Neutrophil (primary cell): ENCODE results near the gene MPHOSPH10.

Source experiments
- H3K27ac ChIP-seq: fragments of 200-600 bp; sonication (generic); 2 replicates; pipeline ENCODE4 v1.5.1; 2016; ENCODE audit warnings: mild to moderate bottlenecking, moderate library complexity
- H3K27me3 ChIP-seq: fragments of 200-600 bp; sonication (generic); 2 replicates; pipeline ENCODE4 v1.6.0; 2016; ENCODE audit warnings: mild to moderate bottlenecking
- H3K36me3 ChIP-seq: fragments of 200-600 bp; sonication (generic); 2 replicates; pipeline ENCODE4 v1.5.1; 2017
- H3K4me1 ChIP-seq, 2 experiments: fragments of 200-600 bp in 1 of 2; sonication (generic) in 1 of 2; 1 replicate in 1 of 2; 2 replicates in 1 of 2; pipeline versions ENCODE4 v1.5.1 to v1.6.1; 2013 to 2016; ENCODE audit warnings: low read depth in 1 of 2, low read length in 1 of 2, mild to moderate bottlenecking in 1 of 2, moderate library complexity in 1 of 2; ENCODE audit not compliant: control insufficient read depth in 1 of 2, insufficient read depth in 1 of 2
- H3K4me3 ChIP-seq, 2 experiments: fragments of 200-600 bp in 1 of 2; sonication (generic) in 1 of 2; 1 replicate in 1 of 2; 2 replicates in 1 of 2; pipeline ENCODE4 v1.5.1; 2013 to 2016; ENCODE audit warnings: low read depth in 1 of 2, low read length in 1 of 2, mild to moderate bottlenecking in 1 of 2, moderate library complexity in 1 of 2
- H3K9me3 ChIP-seq: fragments of 200-600 bp; sonication (generic); 2 replicates; pipeline ENCODE4 v1.5.1; 2016
- TF ChIP-seq, protein P1 (sequence below): fragments of 200-600 bp; sonication (generic); IDR thresholded peaks from 2 replicates; pipeline ENCODE4 v1.5.1; 2016; ENCODE audit warnings: antibody characterized with exemption

MPHOSPH10 gene

GRCh38 chr2:71133603-71134002 is 3.2 kb downstream of the MPHOSPH10 start:
- H3K27ac ChIP-seq, result no peak overlapping the region
- no peaks in the 10 kb centered on the region for H3K9me3 ChIP-seq
- H3K4me3 ChIP-seq, result no peak overlapping the region
- H3K27me3 ChIP-seq, result no peaks in the 10 kb centered on the region
- peaks cover 23 to 24% of the 10 kb centered on the region in 2 experiments for H3K4me1 ChIP-seq
- H3K36me3 ChIP-seq, result peaks cover 27% of the 10 kb centered on the region
- TF ChIP-seq, protein P1, sequence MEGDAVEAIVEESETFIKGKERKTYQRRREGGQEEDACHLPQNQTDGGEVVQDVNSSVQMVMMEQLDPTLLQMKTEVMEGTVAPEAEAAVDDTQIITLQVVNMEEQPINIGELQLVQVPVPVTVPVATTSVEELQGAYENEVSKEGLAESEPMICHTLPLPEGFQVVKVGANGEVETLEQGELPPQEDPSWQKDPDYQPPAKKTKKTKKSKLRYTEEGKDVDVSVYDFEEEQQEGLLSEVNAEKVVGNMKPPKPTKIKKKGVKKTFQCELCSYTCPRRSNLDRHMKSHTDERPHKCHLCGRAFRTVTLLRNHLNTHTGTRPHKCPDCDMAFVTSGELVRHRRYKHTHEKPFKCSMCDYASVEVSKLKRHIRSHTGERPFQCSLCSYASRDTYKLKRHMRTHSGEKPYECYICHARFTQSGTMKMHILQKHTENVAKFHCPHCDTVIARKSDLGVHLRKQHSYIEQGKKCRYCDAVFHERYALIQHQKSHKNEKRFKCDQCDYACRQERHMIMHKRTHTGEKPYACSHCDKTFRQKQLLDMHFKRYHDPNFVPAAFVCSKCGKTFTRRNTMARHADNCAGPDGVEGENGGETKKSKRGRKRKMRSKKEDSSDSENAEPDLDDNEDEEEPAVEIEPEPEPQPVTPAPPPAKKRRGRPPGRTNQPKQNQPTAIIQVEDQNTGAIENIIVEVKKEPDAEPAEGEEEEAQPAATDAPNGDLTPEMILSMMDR, result no peak

DNA sequence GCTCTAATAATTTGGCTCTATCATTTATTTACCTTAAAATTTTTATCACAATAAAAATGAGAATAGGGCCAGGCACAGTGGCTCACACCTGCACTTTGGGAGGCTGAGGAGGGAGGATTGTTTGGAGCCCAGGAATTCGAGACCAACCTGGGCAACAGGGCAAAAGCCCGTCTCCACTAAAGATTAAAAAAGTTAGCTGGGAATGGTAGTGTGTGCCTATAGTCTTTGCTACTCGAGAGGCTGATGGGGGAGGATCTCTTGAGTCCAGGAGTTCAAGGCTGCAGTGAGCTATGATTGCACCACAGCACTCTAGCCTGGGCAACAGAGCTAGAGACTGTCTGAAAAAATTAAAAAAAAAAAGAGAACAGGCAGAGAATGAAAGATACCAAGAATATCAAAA is 5.7 kb downstream of the MPHOSPH10 start:
- Histone ChIP-seq H3K4me3 (no peak overlapping the region), H3K27ac (no peak overlapping the region), H3K9me3 (no peaks in the 10 kb centered on the region), H3K36me3 (peaks cover 51% of the 10 kb centered on the region), H3K27me3 (no peaks in the 10 kb centered on the region), H3K4me1 (peaks cover 3% of the 10 kb centered on the region in 2 experiments)
- TF ChIP-seq, protein P1, result no peak

DNA sequence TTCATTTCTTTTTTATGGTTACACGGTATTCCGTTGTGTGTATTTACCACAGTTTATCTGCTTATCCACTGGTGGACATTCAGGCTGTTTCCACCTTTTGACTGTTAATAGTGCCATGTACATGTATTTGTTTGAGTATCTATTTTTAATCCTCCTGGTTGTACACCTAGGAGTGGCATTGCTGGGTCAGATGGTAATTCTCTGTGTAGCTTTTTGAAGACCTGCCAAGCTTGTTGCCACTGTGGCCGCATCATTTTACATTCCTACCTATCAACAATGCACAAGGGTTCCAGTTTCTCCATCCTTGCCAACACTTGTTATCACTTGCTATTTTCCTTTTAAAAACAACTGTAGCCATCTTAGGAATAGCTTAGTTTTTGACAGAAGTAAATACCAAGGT is 13.3 kb downstream of the MPHOSPH10 start:
- Histone ChIP-seq H3K27me3 (no peaks in the 10 kb centered on the region), H3K4me3 (no peak overlapping the region), H3K4me1 (no peaks in the 10 kb centered on the region), H3K27ac (no peak overlapping the region), H3K9me3 (no peaks in the 10 kb centered on the region), H3K36me3 (peaks cover 96% of the 10 kb centered on the region)
- TF ChIP-seq, protein P1, result no peak

GRCh38 chr2:71148506-71149063 is 18.2 kb downstream of the MPHOSPH10 start:
- Histone ChIP-seq H3K9me3 (no peaks in the 10 kb centered on the region), H3K27ac (no peak overlapping the region), H3K36me3 (peaks cover 73% of the 10 kb centered on the region), H3K27me3 (no peaks in the 10 kb centered on the region), H3K4me3 (no peak overlapping the region), H3K4me1 (no peaks in the 10 kb centered on the region)
- TF ChIP-seq, protein P1, result no peak

GRCh38 chr2:71150082-71150816 is 19.8 kb downstream of the MPHOSPH10 start:
- TF ChIP-seq, protein P1, result no peak
- Histone ChIP-seq H3K9me3 (no peaks in the 10 kb centered on the region), H3K27me3 (no peaks in the 10 kb centered on the region), H3K4me1 (no peaks in the 10 kb centered on the region), H3K27ac (no peak overlapping the region), H3K4me3 (no peak overlapping the region), H3K36me3 (peaks cover 56% of the 10 kb centered on the region)
